ENCODE results near the gene ZCCHC7. TPM values are rescaled to one million over a fixed set of nuclear protein-coding genes. Genes with fewer than 3 reads are reported as not detected.

The ZCCHC7 gene
- total RNA-seq, 1 donor from 2014 or later = 25.1 TPM

- H3K36me3 ChIP-seq = no peaks in the 10 kb centered on the region
- H3K27me3 ChIP-seq = no peaks in the 10 kb centered on the region
- no peak overlapping the region for H3K27ac ChIP-seq
- H3K4me3 ChIP-seq = no peak overlapping the region
- DNase-seq (ENCODE audit: low spot score in 2 of 2) = no peak
- no peaks in the 10 kb centered on the region for H3K9me3 ChIP-seq
- no peaks in the 10 kb centered on the region for H3K4me1 ChIP-seq
- intact Hi-C loops (cut with DNase I) = no loop called here
- TF ChIP-seq CTCF (IDR thresholded peaks at IDR 0.05) = no peak
These were observed 284.2 kb downstream of the ZCCHC7 start for GRCh38 chr9:37404590-37404989.

GRCh38 chr9:37405350-37405749 is 285.0 kb downstream of the ZCCHC7 start:
- Histone ChIP-seq H3K4me3 (no peak overlapping the region), H3K4me1 (no peaks in the 10 kb centered on the region), H3K36me3 (no peaks in the 10 kb centered on the region), H3K9me3 (no peaks in the 10 kb centered on the region), H3K27ac (no peak overlapping the region), H3K27me3 (no peaks in the 10 kb centered on the region)
- no peak for DNase-seq (ENCODE audit: low spot score in 2 of 2)
- intact Hi-C loops (cut with DNase I) = no loop called here
- no peak for TF ChIP-seq CTCF (IDR thresholded peaks at IDR 0.05)

- Histone ChIP-seq H3K9me3 (no peaks in the 10 kb centered on the region), H3K27ac (no peak overlapping the region), H3K4me3 (no peak overlapping the region), H3K36me3 (no peaks in the 10 kb centered on the region), H3K27me3 (no peaks in the 10 kb centered on the region), H3K4me1 (no peaks in the 10 kb centered on the region)
- no peak for TF ChIP-seq CTCF (IDR thresholded peaks at IDR 0.05)
- no peak for DNase-seq (ENCODE audit: low spot score in 2 of 2)
- intact Hi-C loops (cut with DNase I) = no loop called here
These were observed 285.5 kb downstream of the ZCCHC7 start for GRCh38 chr9:37405764-37406380.

- no peak for DNase-seq (ENCODE audit: low spot score in 2 of 2)
- no peaks in the 10 kb centered on the region for H3K9me3 ChIP-seq
These were observed 286.4 kb downstream of the ZCCHC7 start for GRCh38 chr9:37406603-37407401.

GRCh38 chr9:37407468-37407867 is 287.1 kb downstream of the ZCCHC7 start:
- H3K27me3 ChIP-seq = no peaks in the 10 kb centered on the region
- H3K9me3 ChIP-seq = no peaks in the 10 kb centered on the region
- DNase-seq (ENCODE audit: low spot score in 2 of 2) = no peak
- no peak overlapping the region for H3K27ac ChIP-seq
- H3K36me3 ChIP-seq = no peaks in the 10 kb centered on the region
- intact Hi-C loops (cut with DNase I) = no loop called here
- no peak overlapping the region for H3K4me3 ChIP-seq
- no peaks in the 10 kb centered on the region for H3K4me1 ChIP-seq
- TF ChIP-seq CTCF (IDR thresholded peaks at IDR 0.05) = peak in 1 of 3 experiments; percentile 10

More at GRCh38 chr9:37406603-37407401, 286.4 kb downstream of the ZCCHC7 start:
- no peak overlapping the region for H3K27ac ChIP-seq
- intact Hi-C loops (cut with DNase I) = no loop called here
- no peaks in the 10 kb centered on the region for H3K36me3 ChIP-seq
- no peak overlapping the region for H3K4me3 ChIP-seq
- no peak for TF ChIP-seq CTCF (IDR thresholded peaks at IDR 0.05)
- H3K4me1 ChIP-seq = no peaks in the 10 kb centered on the region
- H3K27me3 ChIP-seq = no peaks in the 10 kb centered on the region

Other genes starting within 250 kb of the ZCCHC7 start
- not detected for gene PAX5, start 86.3 kb upstream of the ZCCHC7 start, total RNA-seq